Loucy (cell line): Measurements from ENCODE around the gene SCAMP4.

Experiments
- H2AFZ ChIP-seq: fragments of 200-600 bp; sonication (generic); 2 replicates; pipeline ENCODE4 v1.6.0; 2016; ENCODE audit warnings: antibody characterized with exemption, mild to moderate bottlenecking, low read length, moderate library complexity
- H3F3A ChIP-seq: fragments of 200-600 bp; 2 replicates; pipeline ENCODE4 v1.6.0; 2016; ENCODE audit warnings: antibody characterized with exemption, low read depth, mild to moderate bottlenecking
- H3K27me3 ChIP-seq: fragments of 200-600 bp; sonication (generic); 2 replicates; pipeline ENCODE4 v1.6.1; 2014; ENCODE audit warnings: low read length, mild to moderate bottlenecking; ENCODE audit not compliant: insufficient read depth, poor library complexity, severe bottlenecking
- H3K36me3 ChIP-seq: fragments of 200-600 bp; sonication (generic); 2 replicates; pipeline ENCODE4 v1.6.1; 2016; ENCODE audit warnings: low read length; ENCODE audit not compliant: insufficient read depth
- H3K4me1 ChIP-seq: fragments of 200-600 bp; sonication (generic); 2 replicates; pipeline ENCODE4 v1.5.1; 2014; ENCODE audit warnings: low read length, mild to moderate bottlenecking; ENCODE audit not compliant: insufficient read depth, poor library complexity, severe bottlenecking
- H3K4me2 ChIP-seq: fragments of 200-600 bp; sonication (generic); 2 replicates; pipeline ENCODE4 v1.6.0; 2014; ENCODE audit warnings: antibody characterized with exemption, low read length, low read depth, mild to moderate bottlenecking; ENCODE audit not compliant: poor library complexity, severe bottlenecking
- H3K4me3 ChIP-seq: fragments of 200-600 bp; sonication (generic); 2 replicates; pipeline ENCODE4 v1.5.1; 2014; ENCODE audit warnings: low read length, mild to moderate bottlenecking, mixed read lengths; ENCODE audit not compliant: poor library complexity, severe bottlenecking
- H3K79me2 ChIP-seq: fragments of 200-600 bp; sonication (generic); 2 replicates; pipeline ENCODE4 v1.6.1; 2014; ENCODE audit warnings: low read length; ENCODE audit not compliant: insufficient read depth
- H3K9ac ChIP-seq: fragments of 200-600 bp; sonication (generic); 2 replicates; pipeline ENCODE4 v1.6.0; 2014; ENCODE audit warnings: mild to moderate bottlenecking, low read depth, low read length, moderate library complexity; ENCODE audit not compliant: poor library complexity, severe bottlenecking
- H3K9me2 ChIP-seq: fragments of 200-600 bp; sonication (generic); replicated peaks from 2 replicates; pipeline ENCODE4 v1.6.1; 2016; ENCODE audit warnings: low read depth, low read length, mixed read lengths
- H3K9me3 ChIP-seq: fragments of 200-600 bp; sonication (generic); 2 replicates; pipeline ENCODE4 v1.6.1; 2014; ENCODE audit warnings: mild to moderate bottlenecking, antibody characterized with exemption, low read length, low read depth; ENCODE audit not compliant: insufficient read depth
- H4K20me1 ChIP-seq: fragments of 200-600 bp; sonication (generic); 2 replicates; pipeline ENCODE4 v1.6.0; 2014; ENCODE audit warnings: antibody characterized with exemption, low read length, mild to moderate bottlenecking; ENCODE audit not compliant: insufficient read depth, poor library complexity, severe bottlenecking
- EZH2phosphoT487 ChIP-seq: fragments of 200-600 bp; IDR thresholded peaks from 2 replicates; pipeline ENCODE4 v1.6.1; 2018; ENCODE audit warnings: antibody characterized with exemption, mild to moderate bottlenecking, moderate library complexity, borderline replicate concordance
- TF ChIP-seq, protein P1 (sequence below): fragments of 200-600 bp; sonication (generic); conservative IDR thresholded peaks from 2 replicates; pipeline ENCODE4 v1.5.1; 2014; ENCODE audit warnings: mild to moderate bottlenecking, antibody characterized with exemption, low read length

The SCAMP4 gene

DNA sequence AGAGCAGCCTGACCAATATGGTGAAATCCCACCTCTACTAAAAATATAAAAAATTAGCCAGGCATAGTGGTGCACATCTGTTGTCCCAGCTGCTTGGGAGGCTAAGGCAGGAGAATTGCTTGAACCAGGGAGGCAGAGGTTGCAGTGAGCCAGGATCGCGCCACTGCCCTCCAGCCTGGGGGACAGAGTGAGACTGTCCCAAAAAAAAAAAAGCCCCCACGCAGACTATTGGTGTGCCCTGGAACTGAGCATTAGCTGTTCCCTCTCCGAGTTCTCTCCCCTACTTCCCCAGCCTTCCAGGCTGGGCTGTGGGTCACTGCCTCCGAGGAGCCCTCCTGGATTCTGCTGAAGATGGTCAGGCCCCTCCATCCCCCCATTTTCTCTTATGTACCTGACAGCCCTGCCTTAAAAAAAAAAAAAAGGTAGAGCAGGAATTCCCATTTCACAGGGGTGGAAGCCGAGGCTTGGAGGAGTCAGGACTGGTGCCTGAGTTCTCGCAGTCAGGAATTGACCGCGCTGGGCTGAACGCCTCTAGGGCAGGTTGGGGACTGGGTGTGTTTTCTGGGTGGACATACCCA lies 1.9 kb downstream of the SCAMP4 start:
- Histone ChIP-seq H3K4me3 (no peak overlapping the region), H3K9ac (no peak overlapping the region), H3K4me2 (no peak overlapping the region), H3K27me3 (no peaks in the 10 kb centered on the region), H3K79me2 (peaks cover 52% of the 10 kb centered on the region), H3K36me3 (no peaks in the 10 kb centered on the region), H2AFZ (no peak overlapping the region), H3F3A (no peaks in the 10 kb centered on the region), H3K9me3 (no peaks in the 10 kb centered on the region), H3K9me2 (no peaks in the 10 kb centered on the region), H4K20me1 (peaks cover 10% of the 10 kb centered on the region), H3K4me1 (peaks cover 4% of the 10 kb centered on the region)
- TF ChIP-seq, protein P1, sequence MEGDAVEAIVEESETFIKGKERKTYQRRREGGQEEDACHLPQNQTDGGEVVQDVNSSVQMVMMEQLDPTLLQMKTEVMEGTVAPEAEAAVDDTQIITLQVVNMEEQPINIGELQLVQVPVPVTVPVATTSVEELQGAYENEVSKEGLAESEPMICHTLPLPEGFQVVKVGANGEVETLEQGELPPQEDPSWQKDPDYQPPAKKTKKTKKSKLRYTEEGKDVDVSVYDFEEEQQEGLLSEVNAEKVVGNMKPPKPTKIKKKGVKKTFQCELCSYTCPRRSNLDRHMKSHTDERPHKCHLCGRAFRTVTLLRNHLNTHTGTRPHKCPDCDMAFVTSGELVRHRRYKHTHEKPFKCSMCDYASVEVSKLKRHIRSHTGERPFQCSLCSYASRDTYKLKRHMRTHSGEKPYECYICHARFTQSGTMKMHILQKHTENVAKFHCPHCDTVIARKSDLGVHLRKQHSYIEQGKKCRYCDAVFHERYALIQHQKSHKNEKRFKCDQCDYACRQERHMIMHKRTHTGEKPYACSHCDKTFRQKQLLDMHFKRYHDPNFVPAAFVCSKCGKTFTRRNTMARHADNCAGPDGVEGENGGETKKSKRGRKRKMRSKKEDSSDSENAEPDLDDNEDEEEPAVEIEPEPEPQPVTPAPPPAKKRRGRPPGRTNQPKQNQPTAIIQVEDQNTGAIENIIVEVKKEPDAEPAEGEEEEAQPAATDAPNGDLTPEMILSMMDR = no peak

GRCh38 chr19:1907563-1908363 lies 2.6 kb downstream of the SCAMP4 start:
- Histone ChIP-seq H3F3A (no peaks in the 10 kb centered on the region), H4K20me1 (peaks cover 10% of the 10 kb centered on the region), H3K4me3 (no peak overlapping the region), H3K79me2 (peaks cover 59% of the 10 kb centered on the region), H3K9ac (no peak overlapping the region), H2AFZ (no peak overlapping the region), H3K36me3 (no peaks in the 10 kb centered on the region; the same call in 1 of the 2 replicates), H3K9me2 (no peaks in the 10 kb centered on the region), H3K4me1 (peaks cover 4% of the 10 kb centered on the region), H3K27me3 (no peaks in the 10 kb centered on the region), H3K4me2 (no peak overlapping the region), H3K9me3 (no peaks in the 10 kb centered on the region)
- TF ChIP-seq EZH2phosphoT487 = no peak
- TF ChIP-seq, protein P1 = no peak

- Histone ChIP-seq H3K4me1 (peaks cover 4% of the 10 kb centered on the region), H3K27me3 (no peaks in the 10 kb centered on the region), H3K9me2 (no peaks in the 10 kb centered on the region), H3K9me3 (no peaks in the 10 kb centered on the region), H3K4me2 (no peak overlapping the region), H3K79me2 (peaks cover 65% of the 10 kb centered on the region), H3K4me3 (no peak overlapping the region), H2AFZ (no peak overlapping the region), H4K20me1 (peaks cover 10% of the 10 kb centered on the region), H3K9ac (no peak overlapping the region), H3F3A (no peaks in the 10 kb centered on the region), H3K36me3 (peaks cover 3% of the 10 kb centered on the region; the same call in 1 of the 2 replicates)
- TF ChIP-seq EZH2phosphoT487 = no peak
- TF ChIP-seq, protein P1 = no peak
These were observed 3.1 kb downstream of the SCAMP4 start for GRCh38 chr19:1908364-1908678.
